ENCODE measurements around the gene TLR9.

TLR9 gene

GRCh38 chr3:52232279-52233107 lies 7.0 kb upstream of the TLR9 start:
- DNase-seq = no peak

DNA sequence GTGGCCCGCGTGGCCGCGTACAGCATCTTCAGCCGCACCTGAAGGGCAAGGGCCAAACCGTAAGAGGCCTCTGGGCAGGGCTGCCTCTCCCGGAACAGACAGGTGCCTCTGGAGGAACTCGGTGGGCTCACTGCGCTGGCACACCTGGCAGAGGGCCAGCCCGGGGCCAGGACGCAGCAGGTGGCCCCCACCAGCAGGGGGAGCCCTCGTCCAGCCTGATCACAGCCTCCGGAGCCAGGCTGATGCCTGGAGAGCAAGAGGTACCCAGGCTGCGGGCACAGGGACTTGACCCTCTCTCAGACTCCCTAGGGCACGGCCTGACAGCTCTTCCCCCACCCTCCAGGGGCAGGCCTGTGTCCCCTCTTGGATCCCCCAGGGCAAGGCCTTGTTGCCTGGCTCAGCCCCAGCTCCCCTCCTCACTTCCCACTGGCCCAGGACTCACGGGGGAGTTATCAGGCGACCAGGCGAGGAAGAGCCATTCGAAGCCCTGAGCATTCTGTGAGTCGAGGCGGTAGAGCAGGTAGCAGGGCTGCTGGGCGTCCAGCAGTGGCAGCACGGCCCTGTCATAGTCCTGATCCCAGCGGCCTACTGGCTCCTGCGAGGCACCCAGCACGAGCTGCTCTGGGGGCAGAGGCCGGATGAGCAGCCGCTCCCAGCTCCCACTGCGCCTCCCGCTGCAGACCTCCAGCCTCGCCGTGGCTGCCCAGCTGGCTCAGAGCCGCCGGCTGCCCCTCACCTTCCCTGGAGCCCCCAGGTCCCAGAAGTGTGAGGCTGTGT lies 6.2 kb upstream of the TLR9 start:
- DNase-seq = peak; percentile 37

DNA sequence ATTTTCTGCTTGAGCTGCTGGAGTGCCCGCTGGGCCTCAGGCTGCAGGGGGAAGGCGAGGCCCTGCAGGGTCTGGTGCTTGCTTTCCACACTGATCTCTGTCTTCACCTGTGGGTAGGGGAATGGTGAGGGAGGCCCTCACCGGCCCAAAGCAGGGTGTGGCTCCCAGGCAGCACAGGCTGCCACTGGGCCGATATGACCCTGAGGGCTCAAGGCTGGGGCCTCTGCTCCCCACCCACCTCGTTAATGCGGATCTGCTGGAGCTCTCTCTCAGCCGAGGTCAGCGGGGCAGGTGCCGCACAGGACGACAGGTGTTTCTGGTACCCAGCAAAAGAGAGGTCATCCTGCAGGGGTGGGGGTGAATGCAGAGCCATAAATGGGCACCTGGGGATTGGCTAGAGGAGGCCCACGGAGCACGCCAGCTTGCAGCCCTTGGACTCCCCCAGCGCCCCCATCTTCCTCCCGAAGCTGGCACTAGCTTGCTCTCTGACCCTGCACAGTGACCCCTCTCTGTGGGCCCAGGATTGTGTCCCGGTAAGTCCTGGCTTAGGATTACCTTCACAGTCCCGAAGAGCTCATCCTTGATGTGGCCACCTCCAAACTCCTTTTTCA lies 5.5 kb upstream of the TLR9 start:
- no peak for DNase-seq

DNA sequence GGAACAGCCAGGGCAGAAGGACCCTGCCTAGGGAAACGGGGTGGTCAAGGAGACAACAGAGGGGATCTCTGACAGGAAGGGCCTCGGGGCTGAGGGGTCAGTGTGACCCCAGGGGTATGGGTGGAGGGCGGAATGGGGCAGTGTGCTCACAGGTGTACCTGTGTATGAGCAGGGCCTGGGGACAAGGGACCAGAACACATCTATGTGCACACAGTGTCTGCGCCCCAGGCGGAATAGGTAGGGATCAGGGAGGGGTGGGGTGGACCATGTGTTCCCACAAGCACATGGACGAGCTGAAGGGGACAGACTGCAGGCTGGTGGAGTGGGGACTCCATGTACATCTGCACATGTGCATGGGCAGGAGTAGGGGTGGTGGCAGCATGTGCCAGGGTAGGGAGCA lies 5.0 kb upstream of the TLR9 start:
- no peak for DNase-seq

GRCh38 chr3:52229656-52230055 lies 4.2 kb upstream of the TLR9 start:
- DNase-seq = no peak

- DNase-seq = no peak
Observed at GRCh38 chr3:52228751-52229291, 3.4 kb upstream of the TLR9 start.

- no peak for DNase-seq
Observed at GRCh38 chr3:52228266-52228665, 2.8 kb upstream of the TLR9 start.

DNA sequence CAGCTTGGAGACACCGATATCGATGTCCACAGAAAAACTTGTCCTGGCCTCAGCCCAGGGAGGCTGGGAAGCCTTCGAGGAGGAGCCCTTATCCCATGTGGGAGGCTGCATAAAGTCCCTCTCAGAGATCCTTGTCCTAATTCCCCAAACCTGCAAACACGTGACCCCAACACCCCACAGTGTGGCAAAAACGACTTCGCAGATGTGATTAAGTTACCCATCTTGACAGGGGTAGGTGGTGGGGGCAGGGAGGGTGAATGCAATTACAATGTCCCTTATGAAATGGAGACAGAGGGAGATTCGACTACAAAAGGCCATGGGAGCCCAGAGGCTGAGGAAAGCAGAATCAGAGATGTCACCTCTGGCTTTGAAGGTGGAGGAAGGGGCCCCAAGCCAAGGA lies 2.3 kb upstream of the TLR9 start:
- no peak for DNase-seq

- DNase-seq = no peak
Observed at GRCh38 chr3:52227117-52227516, 1.7 kb upstream of the TLR9 start.

DNA sequence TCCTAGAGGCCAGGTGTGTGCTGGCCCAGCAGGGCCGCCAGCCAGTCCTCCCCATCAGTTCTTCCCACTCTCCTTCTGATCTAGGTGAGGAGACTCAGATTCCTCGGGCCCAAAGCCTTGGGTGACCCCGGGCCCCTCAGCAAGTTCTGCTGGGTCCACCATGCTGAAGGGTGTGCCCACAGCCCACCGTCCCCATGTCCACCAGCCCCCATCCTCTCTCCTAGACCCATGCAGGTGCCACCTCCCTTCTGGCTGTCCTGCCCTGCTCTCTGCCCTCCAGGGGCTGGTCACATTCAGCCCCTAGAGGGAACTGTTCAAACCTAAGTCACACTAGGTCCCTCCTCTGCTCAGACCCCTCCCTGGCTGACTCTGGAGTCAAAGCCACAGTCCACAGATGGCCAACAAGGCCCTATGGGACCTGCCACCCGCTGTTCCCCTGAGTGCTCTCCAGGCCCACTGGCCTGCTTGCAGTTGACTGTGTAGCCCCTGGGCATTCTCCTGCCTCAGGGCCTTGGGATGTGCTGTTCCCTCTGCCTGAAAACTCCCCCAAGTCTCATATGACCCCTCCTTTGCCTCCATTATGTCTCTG lies 878 bp upstream of the TLR9 start:
- DNase-seq = no peak

DNA sequence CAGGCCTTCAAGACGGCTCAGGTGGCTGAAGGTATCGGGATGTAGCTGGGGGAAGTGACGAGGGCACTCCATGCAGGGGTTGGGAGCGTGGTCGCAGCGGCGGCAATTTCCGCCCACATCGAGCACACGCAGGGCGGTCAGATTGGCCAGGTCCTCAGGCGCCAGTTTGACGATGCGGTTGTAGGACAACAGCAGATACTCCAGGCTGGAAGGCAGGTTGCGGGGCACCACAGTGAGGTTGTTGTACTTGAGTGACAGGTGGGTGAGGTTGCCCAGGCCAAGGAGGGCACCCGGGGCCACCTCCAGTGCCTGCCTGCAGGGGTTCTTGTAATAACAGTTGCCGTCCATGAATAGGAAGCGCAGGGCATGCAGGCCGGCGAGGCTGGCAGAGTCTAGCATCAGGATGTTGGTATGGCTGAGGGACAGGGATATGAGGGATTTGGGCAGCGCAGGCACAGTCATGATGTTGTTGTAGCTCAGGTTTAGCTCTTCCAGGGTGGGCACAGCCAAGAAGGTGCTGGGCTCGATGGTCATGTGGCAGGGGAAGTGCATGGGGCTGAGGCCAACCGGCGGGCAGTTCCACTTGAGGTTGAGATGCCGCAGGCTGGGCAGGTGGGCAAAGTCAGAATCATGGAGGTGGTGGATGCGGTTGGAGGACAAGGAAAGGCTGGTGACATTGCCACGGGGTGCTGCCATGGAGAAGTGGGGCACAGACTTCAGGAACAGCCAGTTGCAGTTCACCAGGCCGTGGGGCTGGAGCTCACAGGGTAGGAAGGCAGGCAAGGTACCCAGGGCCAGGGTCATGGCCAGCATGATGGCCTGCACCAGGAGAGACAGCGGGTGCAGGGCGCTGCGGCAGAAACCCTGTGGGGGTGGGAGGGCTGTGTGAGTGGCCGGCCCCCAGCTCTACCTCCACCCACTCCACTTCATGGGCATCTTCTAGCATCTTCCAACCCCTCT lies 1.7 kb downstream of the TLR9 start:
- DNase-seq = no peak

GRCh38 chr3:52222319-52223221 lies 2.9 kb downstream of the TLR9 start:
- DNase-seq = no peak

GRCh38 chr3:52221563-52222318 lies 3.7 kb downstream of the TLR9 start:
- no peak for DNase-seq

GRCh38 chr3:52221141-52221562 lies 4.3 kb downstream of the TLR9 start:
- DNase-seq = no peak

DNA sequence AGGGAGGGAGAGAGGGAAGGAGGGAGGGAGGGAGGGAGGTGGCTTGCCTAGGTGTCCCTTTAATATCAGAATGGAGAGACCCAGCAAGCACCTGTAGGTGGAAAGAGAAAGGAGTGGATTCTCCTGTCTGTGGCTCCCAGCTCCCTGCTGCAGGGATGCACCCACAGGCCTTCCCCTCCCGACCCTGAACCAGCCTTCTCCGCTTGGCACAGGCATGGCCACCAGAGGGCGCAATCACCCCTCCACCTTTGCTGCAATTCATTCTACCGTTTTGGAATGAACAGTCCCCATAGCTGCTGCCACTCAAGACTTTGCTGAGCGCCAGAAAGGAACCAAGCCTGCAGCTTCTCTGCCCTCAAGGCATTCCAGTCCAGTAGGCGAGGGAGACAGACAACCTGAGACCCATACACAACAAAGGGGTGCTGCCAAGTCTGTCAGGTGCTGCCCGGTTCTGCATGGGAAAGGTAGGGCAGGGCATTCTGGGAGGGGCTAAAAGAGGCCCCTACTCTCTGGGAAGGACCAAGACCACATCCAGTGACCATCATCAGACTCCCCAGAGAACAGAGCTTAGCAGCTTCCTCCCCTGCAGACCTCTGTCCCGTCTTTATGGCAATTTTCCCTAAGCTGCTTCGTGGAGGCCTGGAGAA lies 4.9 kb downstream of the TLR9 start:
- peak; percentile 63 for DNase-seq

DNA sequence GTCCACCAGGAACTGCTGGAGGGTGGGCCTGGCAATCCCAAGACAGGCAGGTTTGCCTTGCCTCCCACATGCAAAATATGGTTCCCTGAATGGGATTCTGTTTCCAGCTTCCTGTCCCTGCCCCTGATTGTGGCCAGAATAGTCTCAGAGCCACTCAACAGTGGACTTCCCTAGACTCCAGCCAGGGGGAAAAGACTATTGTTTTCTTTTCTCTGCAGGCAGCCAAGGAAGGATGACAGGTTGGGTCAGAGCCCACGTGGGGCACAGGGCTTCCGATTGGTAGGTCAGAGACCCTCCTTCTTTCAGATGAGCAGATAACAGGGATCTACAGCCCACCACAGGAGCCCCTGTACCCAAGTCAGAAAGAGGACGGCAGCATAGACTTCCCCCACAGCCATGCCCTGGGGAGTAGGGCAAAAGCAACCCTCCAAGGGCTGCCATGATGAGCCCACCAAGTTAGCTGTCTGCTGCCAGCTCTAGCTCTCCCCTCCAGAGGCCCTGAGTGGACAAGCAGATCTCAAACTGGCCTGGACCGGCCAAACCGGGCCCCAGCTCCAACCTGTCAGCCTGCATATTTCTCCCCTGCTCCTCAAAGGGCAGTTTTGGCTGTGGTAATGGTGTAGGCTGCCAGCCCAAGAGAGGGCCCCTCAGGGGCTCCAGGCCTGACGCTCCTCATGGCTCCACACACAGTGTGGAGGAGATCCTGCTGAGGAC lies 6.4 kb downstream of the TLR9 start:
- no peak for DNase-seq

- no peak for DNase-seq
Observed at GRCh38 chr3:52218454-52218853, 7.0 kb downstream of the TLR9 start.

DNA sequence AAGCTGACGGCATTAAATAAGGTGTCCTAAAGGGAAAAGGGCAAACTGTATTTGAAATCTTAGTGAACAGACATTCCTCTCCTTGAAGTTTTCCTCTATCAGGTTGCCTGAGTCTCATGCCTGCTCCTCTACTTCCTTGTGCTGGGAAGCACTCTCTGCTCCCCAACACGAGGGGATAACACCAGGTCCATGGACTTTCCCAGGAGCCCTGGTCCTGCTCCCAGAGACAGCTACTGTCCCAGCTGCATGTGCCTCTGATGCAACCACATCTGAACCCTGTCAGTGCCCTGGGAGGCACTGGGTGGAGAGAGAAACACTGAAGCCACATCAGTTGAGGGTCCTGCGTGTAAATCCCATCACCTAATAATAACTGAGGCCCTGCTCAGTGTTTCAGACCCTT lies 7.4 kb downstream of the TLR9 start:
- DNase-seq = no peak

DNA sequence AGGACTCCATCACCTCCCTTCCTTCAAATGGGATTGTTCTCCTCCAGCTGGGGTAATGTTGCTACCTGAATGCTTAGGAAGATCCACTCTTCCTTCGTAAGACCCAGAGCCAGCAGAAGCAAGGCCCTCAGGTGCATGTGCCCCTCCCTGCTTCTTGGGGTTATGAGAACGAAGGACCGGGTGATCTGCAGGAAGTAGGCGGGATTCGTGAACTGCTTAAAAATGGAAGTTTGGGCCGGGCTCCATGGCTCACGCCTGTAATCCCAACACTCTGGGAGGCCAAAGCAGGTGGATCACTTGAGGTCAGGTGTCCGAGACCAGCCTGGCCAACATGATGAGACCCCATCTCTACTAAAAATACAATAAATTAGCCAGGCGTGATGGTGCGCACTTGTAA lies 8.0 kb downstream of the TLR9 start:
- DNase-seq = no peak
